ENCODE measurements around the gene FAM241A.

The FAM241A gene

GRCh38 chr4:112238833-112239232 is 93.6 kb downstream of the FAM241A start:
- no peak overlapping the region for H3K9ac ChIP-seq (ENCODE audit: low read length)
- no peaks in the 10 kb centered on the region for H3K27me3 ChIP-seq (ENCODE audit: insufficient read depth, low read length, poor library complexity)
- H2BK120ac ChIP-seq (ENCODE audit: low read depth, low read length), result no peak overlapping the region
- H3K36me3 ChIP-seq (ENCODE audit: control insufficient read depth, insufficient read depth, low read length), result no peaks in the 10 kb centered on the region
- no CpG with 5 or more reads among the region's 2 CpGs for WGBS (ENCODE audit: extremely low coverage, insufficient coverage, low lambda C conversion rate)
- H3K56ac ChIP-seq (ENCODE audit: low read length), result no peak overlapping the region
- H3K79me1 ChIP-seq (ENCODE audit: low read length), result peaks cover 18% of the 10 kb centered on the region
- no peaks in the 10 kb centered on the region for H3K4me1 ChIP-seq (ENCODE audit: control insufficient read depth, low read depth, low read length)
- H2AK5ac ChIP-seq (ENCODE audit: low read length), result no peak overlapping the region
- no peak overlapping the region for H4K8ac ChIP-seq (ENCODE audit: low read depth, low read length)
- no peak for DNase-seq
- no peak overlapping the region for H4K5ac ChIP-seq (ENCODE audit: low read length)
- no peak overlapping the region for H3K4ac ChIP-seq (ENCODE audit: low read depth, low read length)
- H2BK15ac ChIP-seq (replicated peaks; ENCODE audit: low read depth), result no peak overlapping the region
- H2BK5ac ChIP-seq (ENCODE audit: low read length), result no peak overlapping the region
- no peak overlapping the region for H3K27ac ChIP-seq (ENCODE audit: low read depth, low read length)
- no peak overlapping the region for H3K4me2 ChIP-seq (ENCODE audit: low read length)
- no peak overlapping the region for H3K18ac ChIP-seq (ENCODE audit: low read length)
- H3K79me2 ChIP-seq (ENCODE audit: control insufficient read depth, insufficient read depth, low read length), result peaks cover 29% of the 10 kb centered on the region
- no peak overlapping the region for H3K23ac ChIP-seq (ENCODE audit: low read length)
- no peak overlapping the region for H3K4me3 ChIP-seq (ENCODE audit: low read length)
